Measurements from ENCODE around the gene SCN5A.

DNA sequence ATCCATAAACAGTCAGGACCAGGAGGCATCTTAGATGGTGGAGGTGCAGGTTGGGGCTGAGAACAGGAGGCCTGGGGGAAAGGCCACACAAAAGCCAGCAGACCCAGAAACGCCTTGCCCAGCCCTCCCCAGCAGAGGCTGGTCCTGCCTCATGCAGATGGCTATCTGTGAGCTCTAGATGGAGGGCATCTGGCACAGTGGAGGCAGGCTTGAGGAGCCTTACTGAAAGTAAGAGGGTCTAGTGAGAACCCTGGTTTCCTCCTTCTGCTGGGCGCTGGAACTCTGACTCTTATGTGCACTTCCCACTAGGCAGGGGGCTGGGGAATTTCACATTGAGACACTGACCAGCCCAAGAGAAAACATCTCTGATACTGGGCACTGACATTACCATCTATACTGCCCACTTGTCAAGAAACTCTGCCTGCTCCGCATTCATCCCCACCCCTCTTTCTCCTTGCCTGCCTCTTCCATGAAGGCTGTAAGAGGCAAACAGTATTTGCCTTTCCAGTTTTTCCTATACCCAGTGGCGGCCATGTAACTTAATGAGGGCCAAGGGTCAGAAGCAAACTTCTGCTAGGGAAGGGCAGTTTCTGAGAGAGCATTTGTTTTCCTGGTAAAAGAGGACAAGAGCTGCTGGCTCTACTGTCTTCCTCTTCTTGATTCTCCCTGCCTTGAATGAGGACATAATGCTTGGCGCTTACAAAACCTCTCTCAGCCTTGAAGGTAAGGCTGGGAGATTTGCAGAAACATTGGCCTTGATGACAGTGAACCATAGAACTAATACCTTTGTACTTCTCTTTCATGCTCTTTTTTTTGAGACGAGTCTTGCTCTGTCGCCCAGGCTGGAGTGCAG is 4.4 kb upstream of the SCN5A start:
- TF ChIP-seq, protein P1, sequence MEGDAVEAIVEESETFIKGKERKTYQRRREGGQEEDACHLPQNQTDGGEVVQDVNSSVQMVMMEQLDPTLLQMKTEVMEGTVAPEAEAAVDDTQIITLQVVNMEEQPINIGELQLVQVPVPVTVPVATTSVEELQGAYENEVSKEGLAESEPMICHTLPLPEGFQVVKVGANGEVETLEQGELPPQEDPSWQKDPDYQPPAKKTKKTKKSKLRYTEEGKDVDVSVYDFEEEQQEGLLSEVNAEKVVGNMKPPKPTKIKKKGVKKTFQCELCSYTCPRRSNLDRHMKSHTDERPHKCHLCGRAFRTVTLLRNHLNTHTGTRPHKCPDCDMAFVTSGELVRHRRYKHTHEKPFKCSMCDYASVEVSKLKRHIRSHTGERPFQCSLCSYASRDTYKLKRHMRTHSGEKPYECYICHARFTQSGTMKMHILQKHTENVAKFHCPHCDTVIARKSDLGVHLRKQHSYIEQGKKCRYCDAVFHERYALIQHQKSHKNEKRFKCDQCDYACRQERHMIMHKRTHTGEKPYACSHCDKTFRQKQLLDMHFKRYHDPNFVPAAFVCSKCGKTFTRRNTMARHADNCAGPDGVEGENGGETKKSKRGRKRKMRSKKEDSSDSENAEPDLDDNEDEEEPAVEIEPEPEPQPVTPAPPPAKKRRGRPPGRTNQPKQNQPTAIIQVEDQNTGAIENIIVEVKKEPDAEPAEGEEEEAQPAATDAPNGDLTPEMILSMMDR (IDR thresholded peaks at IDR 0.05), result no peak
- TF ChIP-seq NFIC (IDR thresholded peaks at IDR 0.05; ENCODE audit: borderline replicate concordance) (no peak), YY1 (IDR thresholded peaks at IDR 0.05; ENCODE audit: low read depth) (no peak), POLR2AphosphoS5 (IDR thresholded peaks at IDR 0.05; ENCODE audit: low read depth, low read length) (no peak)
- TF ChIP-seq, protein P2, sequence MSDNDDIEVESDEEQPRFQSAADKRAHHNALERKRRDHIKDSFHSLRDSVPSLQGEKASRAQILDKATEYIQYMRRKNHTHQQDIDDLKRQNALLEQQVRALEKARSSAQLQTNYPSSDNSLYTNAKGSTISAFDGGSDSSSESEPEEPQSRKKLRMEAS (IDR thresholded peaks at IDR 0.05; ENCODE audit: low read depth), result no peak

All from SK-N-SH (cell line).